NK-92 treated with Interleukin-12 subunit alpha and Interleukin-12 subunit beta, amount 100 ng/mL, for 24 hours (cell line): Measurements from ENCODE around the gene LPCAT1.
A peak's percentile ranks its signal among the peaks of the same experiment; 100 is the strongest.
"Not testable (repeated sequence)": the region's sequence is repeated elsewhere in the genome, so short reads cannot be mapped to it uniquely, and the experiment has no call there.

Experiments
- DNase-seq: peaks from one replicate; lab custom pipeline; 2025; lab: John Stamatoyannopoulos, UW

The LPCAT1 gene

GRCh38 chr5:1465117-1465516 is 58.6 kb downstream of the LPCAT1 start:
- DNase-seq, result no peak

DNA sequence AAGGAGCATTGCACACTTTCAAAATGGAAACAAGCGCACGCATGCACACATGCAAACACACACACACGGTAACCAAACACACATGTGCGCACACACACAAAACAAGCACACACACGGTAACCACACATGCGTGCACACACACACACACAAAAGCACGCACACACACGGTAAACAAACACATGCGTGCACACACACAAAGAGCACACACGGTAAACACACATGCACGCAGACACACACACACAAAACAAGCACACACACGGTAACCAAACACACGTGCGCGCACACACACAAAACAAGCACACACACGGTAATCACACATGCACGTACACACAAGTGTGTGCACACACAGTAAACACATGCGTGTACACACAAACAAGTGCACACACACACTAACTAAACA is 59.2 kb downstream of the LPCAT1 start:
- DNase-seq, result no peak

GRCh38 chr5:1464096-1464446 is 59.7 kb downstream of the LPCAT1 start:
- DNase-seq, result no peak

- no peak for DNase-seq
These were observed 60.2 kb downstream of the LPCAT1 start for GRCh38 chr5:1463326-1464095.

GRCh38 chr5:1462358-1462757 is 61.4 kb downstream of the LPCAT1 start:
- DNase-seq, result no peak

DNA sequence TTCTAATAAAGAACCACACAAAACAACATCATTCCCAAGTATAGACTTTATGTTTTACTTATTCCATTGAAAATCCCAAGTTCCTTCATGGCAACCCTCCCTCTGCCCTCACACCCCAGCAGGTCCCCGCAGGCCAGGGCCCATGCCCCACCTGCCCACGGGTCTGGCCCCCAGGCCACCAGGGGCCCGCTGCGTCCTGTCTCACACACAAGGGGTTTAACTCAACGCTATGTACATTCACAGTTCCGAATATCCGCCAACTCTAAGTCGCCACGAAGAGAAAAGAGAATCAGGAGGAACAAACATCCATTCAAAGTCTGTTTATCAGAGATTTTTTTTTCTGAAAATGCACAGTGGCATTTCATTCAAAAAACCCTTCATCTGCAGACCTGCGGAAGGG is 62.4 kb downstream of the LPCAT1 start:
- DNase-seq, result no peak

- DNase-seq, result no peak
These were observed 63.6 kb downstream of the LPCAT1 start for GRCh38 chr5:1460054-1460682.

- DNase-seq, result not testable (repeated sequence)
These were observed 64.3 kb downstream of the LPCAT1 start for GRCh38 chr5:1459435-1459834.

DNA sequence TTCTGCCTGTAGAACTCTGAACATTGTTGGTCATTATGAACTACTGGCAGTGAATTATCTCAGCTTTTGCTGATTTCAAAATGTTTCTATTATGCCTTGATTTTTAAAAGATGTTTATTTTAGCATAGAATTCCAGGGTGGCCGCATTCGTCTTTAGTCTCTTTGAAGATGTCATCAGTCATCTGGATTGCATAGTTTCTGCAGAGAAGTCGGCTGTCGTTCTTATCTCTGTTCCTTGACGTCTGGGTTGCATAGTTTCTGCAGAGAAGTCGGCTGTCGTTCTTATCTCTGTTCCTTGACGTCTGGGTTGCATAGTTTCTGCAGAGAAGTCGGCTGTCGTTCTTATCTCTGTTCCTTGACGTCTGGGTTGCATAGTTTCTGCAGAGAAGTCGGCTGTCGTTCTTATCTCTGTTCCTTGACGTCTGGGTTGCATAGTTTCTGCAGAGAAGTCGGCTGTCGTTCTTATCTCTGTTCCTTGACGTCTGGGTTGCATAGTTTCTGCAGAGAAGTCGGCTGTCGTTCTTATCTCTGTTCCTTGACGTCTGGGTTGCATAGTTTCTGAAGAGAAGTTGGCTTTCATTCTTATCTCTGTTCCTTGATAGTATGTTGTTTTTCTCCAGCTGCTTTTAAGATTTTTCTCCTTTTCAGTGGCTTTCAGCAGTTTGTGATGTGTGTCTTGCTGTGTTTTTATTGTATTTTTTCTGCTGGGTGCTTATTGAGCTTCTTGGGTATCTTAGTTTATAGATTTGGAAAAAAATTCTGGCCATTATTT is 67.5 kb downstream of the LPCAT1 start:
- DNase-seq, result not testable (repeated sequence)

DNA sequence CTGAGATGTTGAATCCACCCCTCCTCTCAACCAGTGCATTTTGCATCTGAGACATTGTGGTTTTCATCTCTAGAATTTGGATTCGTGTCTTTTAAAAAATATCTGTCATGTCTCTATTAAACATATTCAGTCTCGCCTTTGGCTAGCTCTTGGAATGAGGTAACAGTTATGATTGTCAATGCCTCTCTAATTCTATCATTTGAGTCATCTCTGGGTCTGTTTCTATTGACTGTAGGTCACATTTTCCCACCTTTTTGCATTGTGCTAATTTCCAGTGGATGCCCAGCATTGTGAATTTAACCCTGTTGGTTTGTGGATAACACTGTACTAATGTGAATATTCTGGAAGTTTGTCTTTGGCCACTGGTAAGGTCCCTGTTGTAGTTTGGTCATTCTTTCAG is 70.1 kb downstream of the LPCAT1 start:
- no peak for DNase-seq

DNA sequence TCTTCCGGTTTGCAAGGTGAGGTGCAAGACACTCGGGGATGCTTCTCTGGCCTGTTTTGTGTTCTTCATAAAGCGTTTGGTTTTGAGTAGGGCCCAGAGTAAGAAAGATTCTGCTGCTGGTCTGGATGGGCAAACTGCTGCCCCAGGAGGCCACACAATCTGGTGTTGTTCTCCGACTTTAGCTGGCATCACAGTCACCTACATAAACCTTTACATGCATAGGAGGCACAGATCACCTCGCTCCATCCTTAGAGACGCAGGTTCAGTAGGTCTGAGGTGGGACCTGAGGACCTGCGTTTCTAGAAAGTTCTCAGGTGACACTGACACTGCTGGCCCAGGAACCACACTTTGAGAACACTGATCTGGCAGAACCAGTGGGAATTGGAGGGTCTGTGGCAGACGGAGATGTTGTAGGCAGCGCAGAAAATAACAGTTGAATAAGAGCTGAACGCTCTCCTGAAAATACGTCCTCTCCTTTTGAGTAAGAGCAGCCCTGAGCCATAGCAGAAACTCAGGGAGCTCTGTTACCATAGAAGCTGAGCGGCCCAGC is 74.6 kb downstream of the LPCAT1 start:
- DNase-seq, result no peak

- peak; percentile 61 for DNase-seq
These were observed 75.2 kb downstream of the LPCAT1 start for GRCh38 chr5:1448511-1449011.

DNA sequence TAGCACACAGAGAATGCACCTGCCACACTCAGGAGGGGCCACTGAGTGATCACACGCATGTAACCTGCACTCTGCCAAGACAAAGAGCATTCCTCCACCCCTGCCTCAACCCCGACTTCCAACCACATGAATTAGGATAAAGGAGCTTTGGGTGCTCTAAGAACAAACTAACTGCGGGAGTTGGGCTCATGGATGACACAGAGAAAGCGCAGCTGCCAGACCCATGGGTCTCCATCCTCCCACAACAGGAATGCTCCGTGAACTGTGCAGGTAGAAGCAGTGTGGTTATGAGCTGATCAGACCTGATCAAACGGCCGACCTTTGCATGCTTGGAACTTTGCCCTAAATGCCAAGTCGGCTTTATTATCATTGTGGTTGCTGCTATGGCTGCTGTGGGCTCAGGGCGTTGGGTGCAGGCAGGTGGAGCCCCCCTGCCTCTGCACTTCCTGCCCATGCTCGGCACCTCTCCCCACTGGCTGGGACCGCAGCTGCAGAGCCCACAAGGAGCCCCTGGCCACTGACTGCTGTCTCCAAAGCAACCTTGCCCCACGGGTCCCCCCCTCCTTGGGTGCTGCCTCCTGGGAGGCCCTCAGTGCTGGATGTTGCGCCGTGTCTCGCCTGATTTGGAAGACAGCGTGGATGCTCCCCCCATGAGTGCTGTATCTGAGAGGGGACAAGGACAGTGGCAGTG is 75.9 kb downstream of the LPCAT1 start:
- no peak for DNase-seq

GRCh38 chr5:1446602-1447343 is 77.0 kb downstream of the LPCAT1 start:
- no peak for DNase-seq

- no peak for DNase-seq
These were observed 77.8 kb downstream of the LPCAT1 start for GRCh38 chr5:1445689-1446601.

- DNase-seq, result no peak
These were observed 78.5 kb downstream of the LPCAT1 start, which contains the start of gene SLC6A3 for GRCh38 chr5:1445313-1445688. Gene SLC6A3 (minus strand): TSS chr5:1445440. CDS start chr5:1443197, 2,243 bp downstream.

DNA sequence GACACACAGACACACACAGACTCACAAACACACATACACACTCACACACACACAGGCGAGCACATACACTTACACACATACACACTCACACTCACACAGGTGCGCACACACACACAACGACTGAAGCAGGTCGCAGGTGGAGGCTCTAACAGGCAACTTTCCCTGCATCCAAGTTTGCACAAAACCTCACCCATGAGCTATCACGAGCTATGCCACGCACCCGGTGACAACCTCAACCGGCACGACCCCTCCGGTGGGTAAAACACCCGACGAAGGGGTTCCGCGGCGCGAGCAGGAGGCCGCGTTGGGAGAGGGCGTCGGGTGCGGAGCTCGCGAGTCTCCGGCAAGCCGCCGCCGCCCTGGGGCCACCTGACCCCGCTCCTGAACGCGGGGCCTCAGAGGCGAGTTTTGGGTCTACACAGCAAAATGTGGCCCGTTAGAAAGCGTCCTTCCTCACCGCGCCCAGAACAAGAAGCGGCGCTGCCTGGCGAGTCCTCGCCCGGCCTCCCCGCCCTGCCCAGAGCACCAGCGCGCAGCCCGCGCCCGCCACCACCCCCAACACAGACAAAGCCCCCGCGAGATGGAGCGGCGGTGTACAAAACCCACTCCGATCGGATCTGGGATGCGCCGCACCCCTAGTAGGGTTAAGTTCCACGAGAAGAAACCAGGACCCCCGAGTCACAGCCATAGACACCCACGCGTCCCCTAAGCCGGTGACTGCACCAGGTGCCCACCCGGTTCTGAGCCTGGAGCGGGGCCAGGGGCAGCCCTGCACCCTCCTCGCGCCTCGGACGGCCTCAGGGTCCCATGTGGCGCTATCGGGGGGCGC is 79.2 kb downstream of the LPCAT1 start:
- DNase-seq, result no peak

DNA sequence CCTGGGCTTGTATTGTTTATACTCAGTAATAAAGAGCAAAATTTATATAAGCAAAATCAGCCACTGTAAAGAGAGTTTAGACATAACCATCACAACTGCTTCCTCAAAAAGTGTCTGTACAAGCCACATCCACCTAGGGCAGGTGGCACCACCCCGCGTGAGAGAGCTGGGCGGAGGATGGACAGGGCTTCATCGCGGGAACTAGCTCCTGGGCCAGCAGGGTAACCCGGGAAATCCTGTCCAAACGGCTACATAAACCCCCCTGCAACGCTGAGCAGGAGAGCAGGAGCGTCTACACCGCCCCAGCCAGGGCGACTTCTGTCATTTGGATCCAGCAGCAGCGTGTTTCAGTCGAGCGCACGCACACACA is 79.8 kb downstream of the LPCAT1 start:
- no peak for DNase-seq

DNA sequence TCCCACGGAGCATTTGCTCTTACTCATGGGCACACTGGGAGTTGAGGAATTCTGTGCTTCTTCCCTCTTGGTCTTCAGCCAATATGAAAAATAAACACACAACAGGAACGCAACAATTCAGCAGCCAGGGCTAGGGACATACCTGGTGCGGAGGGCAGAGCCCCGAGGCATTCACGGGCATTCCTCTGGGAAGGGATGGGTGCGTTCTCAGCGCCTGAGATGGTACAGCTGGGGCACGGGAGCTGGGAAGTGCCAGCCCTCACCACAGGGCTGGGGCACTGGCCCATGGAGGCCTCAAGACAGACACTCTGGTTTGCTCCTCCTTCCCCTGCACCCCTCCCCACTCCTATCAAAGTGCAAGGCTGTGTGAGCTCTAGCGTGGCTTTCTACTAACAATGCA is 80.6 kb downstream of the LPCAT1 start:
- DNase-seq, result no peak
